B cell (primary cell): ENCODE results near the gene STUM. TPM values are rescaled to one million over a fixed set of nuclear protein-coding genes. Genes with fewer than 3 reads are reported as not detected.
A peak's percentile ranks its signal among the peaks of the same experiment; 100 is the strongest.

Experiments
- ATAC-seq: fragments of 200-7000 bp; cut with Tn5 transposase; one replicate; pipeline ENCODE4 v1.10.0; 2021; ENCODE audit warnings: low read depth, mild to moderate bottlenecking, moderate number of reproducible peaks, moderate library complexity
- CTCF ChIA-PET: fragments of 350-600 bp; sonication (Branson Sonifier 250); formaldehyde crosslinking; loops from one replicate; lab custom pipeline; 2021; ENCODE audit warnings: antibody characterized with exemption, inconsistent platforms; lab: Charles Lee
- POLR2A ChIA-PET: fragments of 350-600 bp; sonication (Branson Sonifier 250); formaldehyde crosslinking; loops from one replicate; lab custom pipeline; 2021; ENCODE audit warnings: antibody characterized with exemption; lab: Charles Lee
- DNase-seq: peaks from one replicate; pipeline ENCODE4 v3.0.0; 2013
- H2AFZ ChIP-seq: 2 replicates; pipeline ENCODE4 v1.6.1; 2012; ENCODE audit warnings: mild to moderate bottlenecking, low read depth, low read length; ENCODE audit not compliant: insufficient read depth, poor library complexity, severe bottlenecking
- H3K27ac ChIP-seq, 2 donors: 1 replicate in 1 of 2; 2 replicates in 1 of 2; pipeline ENCODE4 v1.5.1; 2012 to 2013; ENCODE audit warnings: low read length in 2 of 2, mild to moderate bottlenecking in 2 of 2, moderate library complexity in 1 of 2
- H3K27me3 ChIP-seq, 4 experiments: fragments of 200-600 bp in 1 of 4; sonication (generic) in 1 of 4; replicated peaks in 1 of 4; 1 replicate in 2 of 4; 2 replicates in 2 of 4; pipeline versions ENCODE4 v1.6.1 to v1.7.0; 2013 to 2016; ENCODE audit warnings: low read length in 3 of 4, mild to moderate bottlenecking in 2 of 4, mixed read lengths in 1 of 4, moderate library complexity in 1 of 4; ENCODE audit not compliant: insufficient read depth in 4 of 4, control insufficient read depth in 3 of 4; ENCODE audit errors: control extremely low read depth in 1 of 4
- H3K36me3 ChIP-seq, 2 experiments: replicated peaks in 1 of 2; 1 replicate in 1 of 2; 2 replicates in 1 of 2; pipeline versions ENCODE4 v1.6.1 to v1.7.1; 2013; ENCODE audit warnings: low read length in 1 of 2; ENCODE audit not compliant: insufficient read depth in 2 of 2, control insufficient read depth in 1 of 2; ENCODE audit errors: control extremely low read depth in 1 of 2, extremely low read depth in 1 of 2
- H3K4me1 ChIP-seq, 2 donors: fragments of 200-600 bp in 1 of 2; sonication (generic) in 1 of 2; 1 replicate in 1 of 2; 2 replicates in 1 of 2; pipeline versions ENCODE4 v1.5.1 to v1.6.1; 2013 to 2017; ENCODE audit warnings: low read length in 2 of 2; ENCODE audit not compliant: control insufficient read depth in 2 of 2, insufficient read depth in 2 of 2
- H3K4me2 ChIP-seq: replicated peaks from 2 replicates; pipeline ENCODE3; 2012; ENCODE audit warnings: mild to moderate bottlenecking, low read depth, low read length; ENCODE audit not compliant: poor library complexity, severe bottlenecking
- H3K4me3 ChIP-seq, 5 experiments: fragments of 200-600 bp in 1 of 5; sonication (generic) in 1 of 5; 1 replicate in 3 of 5; 2 replicates in 2 of 5; pipeline versions ENCODE4 v1.5.1 to v1.7.0; 2011 to 2016; ENCODE audit warnings: low read length in 4 of 5, mild to moderate bottlenecking in 4 of 5, low read depth in 2 of 5, control low read depth in 1 of 5, moderate library complexity in 1 of 5; ENCODE audit not compliant: insufficient read depth in 1 of 5; ENCODE audit errors: control extremely low read depth in 1 of 5, extremely low read depth in 1 of 5
- H3K79me2 ChIP-seq: fragments of 200-600 bp; sonication (generic); one replicate; pipeline ENCODE4 v1.6.0; 2016; ENCODE audit warnings: low read length; ENCODE audit not compliant: control insufficient read depth, insufficient read depth
- H3K9ac ChIP-seq: fragments of 200-600 bp; sonication (generic); 2 replicates; pipeline ENCODE4 v1.6.1; 2017; ENCODE audit warnings: mild to moderate bottlenecking, low read length, moderate library complexity
- H3K9me3 ChIP-seq, 3 donors: one replicate each; pipeline versions ENCODE4 v1.6.1 to v1.7.1; 2013; ENCODE audit warnings: low read length in 2 of 3; ENCODE audit not compliant: control insufficient read depth in 2 of 3, insufficient read depth in 1 of 3; ENCODE audit errors: control extremely low read depth in 1 of 3
- H4K20me1 ChIP-seq: 2 replicates; pipeline ENCODE4 v1.6.0; 2012; ENCODE audit warnings: mild to moderate bottlenecking, low read length; ENCODE audit not compliant: insufficient read depth, control insufficient read depth, poor library complexity, severe bottlenecking
- H3K27ac Mint-ChIP-seq: one replicate; pipeline ENCODE4 v1.8.0; 2021; ENCODE audit warnings: mixed read lengths
- H3K27me3 Mint-ChIP-seq: one replicate; pipeline ENCODE4 v1.8.0; 2021; ENCODE audit warnings: mixed read lengths
- H3K4me1 Mint-ChIP-seq: one replicate; pipeline ENCODE4 v1.8.0; 2021; ENCODE audit warnings: mixed read lengths
- H3K4me3 Mint-ChIP-seq: one replicate; pipeline ENCODE4 v1.8.0; 2021; ENCODE audit warnings: mixed read lengths
- H3K9me3 Mint-ChIP-seq: one replicate; pipeline ENCODE4 v1.8.0; 2022; ENCODE audit warnings: mixed read lengths; ENCODE audit not compliant: insufficient read depth
- EZH2 ChIP-seq: IDR thresholded peaks from 2 replicates; pipeline ENCODE4 v1.6.1; 2012; ENCODE audit warnings: borderline replicate concordance, low read depth, mild to moderate bottlenecking, moderate library complexity, low read length; ENCODE audit not compliant: insufficient read depth, poor library complexity, severe bottlenecking
- WGBS: methylation state at CpG from one replicate; pipeline ENCODE4 v1.1.5; 2013; ENCODE audit warnings: missing lambda C conversion rate; ENCODE audit not compliant: insufficient coverage; 5-methylcytosine and 5-hydroxymethylcytosine counted together
- intact Hi-C: fragments of 100-400 bp; cut with micrococcal nuclease; formaldehyde crosslinking; loops from one replicate; pipeline ENCODE4 v1.10.0; 2022
- polyA plus RNA-seq: library from polyadenylated mRNA; depleted of rRNA; stranded (reverse); fragments of >200 nt; gene quantifications from 2 replicates; pipeline ENCODE4 v1.2.3, GENCODE V29; 2012
- total RNA-seq, 2 donors: library from RNA; stranded (reverse); fragments of 120-200 nt in 1 of 2; gene quantifications; 1 replicate in 1 of 2; 2 replicates in 1 of 2; pipeline versions ENCODE4 v1.2.3 to v1.2.4, GENCODE V29; 2013 to 2022
- TF ChIP-seq, protein P1 (sequence below): fragments of 200-600 bp; IDR thresholded peaks from one replicate; pipeline ENCODE4 v1.8.0; 2022; ENCODE audit warnings: antibody characterized with exemption, mild to moderate bottlenecking

Gene STUM
- total and polyA plus RNA-seq, 2 donors (not counting 1 experiment from before 2014, with no cell fraction given) = 0.12 to 0.69 TPM

DNA sequence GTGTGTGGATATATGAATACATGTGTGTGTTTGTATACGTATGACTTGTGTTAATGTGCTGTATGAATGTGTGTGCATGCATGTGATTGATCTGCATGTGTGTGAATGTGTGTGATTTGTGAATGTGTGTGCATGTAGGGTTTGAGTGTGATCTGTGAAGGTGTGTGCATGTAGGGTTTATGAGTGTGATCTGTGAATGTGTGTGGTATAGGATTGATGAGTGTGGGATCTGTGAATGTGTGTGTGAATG lies 88.2 kb downstream of the STUM start:
- ChIA-PET CTCF (interaction anchor here (0.5 to 16.3 kb wide), 3 partner anchors 10 to 190 kb away, joined by 4 to 278 read pairs (median 14); no protein-coding TSS in a partner anchor), POLR2A (no interaction called here)
- no peaks in the 10 kb centered on the region for H3K27me3 ChIP-seq
- no peak overlapping the region for H3K27ac ChIP-seq
- no peak overlapping the region for H3K4me3 Mint-ChIP-seq
- peaks cover 75% of the 10 kb centered on the region for H3K4me1 Mint-ChIP-seq
- H3K9me3 Mint-ChIP-seq = no peaks in the 10 kb centered on the region
- no peak for ATAC-seq
- no peak overlapping the region for H2AFZ ChIP-seq
- H3K36me3 ChIP-seq = peaks cover 0 to 66% of the 10 kb centered on the region in 2 experiments
- no peak overlapping the region for H3K9ac ChIP-seq
- H3K27ac Mint-ChIP-seq = peak overlapping the region; percentile 32
- H4K20me1 ChIP-seq = peaks cover 8% of the 10 kb centered on the region
- no peaks in the 10 kb centered on the region for H3K27me3 Mint-ChIP-seq
- no peak overlapping the region for H3K4me2 ChIP-seq
- WGBS = 94% methylated on average over 1 of the region's 1 CpG
- intact Hi-C loops = no loop called here
- peaks cover 50 to 79% of the 10 kb centered on the region in 2 donors for H3K4me1 ChIP-seq
- no peak for DNase-seq
- no peak for TF ChIP-seq EZH2
- TF ChIP-seq, protein P1, sequence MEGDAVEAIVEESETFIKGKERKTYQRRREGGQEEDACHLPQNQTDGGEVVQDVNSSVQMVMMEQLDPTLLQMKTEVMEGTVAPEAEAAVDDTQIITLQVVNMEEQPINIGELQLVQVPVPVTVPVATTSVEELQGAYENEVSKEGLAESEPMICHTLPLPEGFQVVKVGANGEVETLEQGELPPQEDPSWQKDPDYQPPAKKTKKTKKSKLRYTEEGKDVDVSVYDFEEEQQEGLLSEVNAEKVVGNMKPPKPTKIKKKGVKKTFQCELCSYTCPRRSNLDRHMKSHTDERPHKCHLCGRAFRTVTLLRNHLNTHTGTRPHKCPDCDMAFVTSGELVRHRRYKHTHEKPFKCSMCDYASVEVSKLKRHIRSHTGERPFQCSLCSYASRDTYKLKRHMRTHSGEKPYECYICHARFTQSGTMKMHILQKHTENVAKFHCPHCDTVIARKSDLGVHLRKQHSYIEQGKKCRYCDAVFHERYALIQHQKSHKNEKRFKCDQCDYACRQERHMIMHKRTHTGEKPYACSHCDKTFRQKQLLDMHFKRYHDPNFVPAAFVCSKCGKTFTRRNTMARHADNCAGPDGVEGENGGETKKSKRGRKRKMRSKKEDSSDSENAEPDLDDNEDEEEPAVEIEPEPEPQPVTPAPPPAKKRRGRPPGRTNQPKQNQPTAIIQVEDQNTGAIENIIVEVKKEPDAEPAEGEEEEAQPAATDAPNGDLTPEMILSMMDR = no peak
- H3K9me3 ChIP-seq = no peaks in the 10 kb centered on the region
- H3K4me3 ChIP-seq = no peak overlapping the region
- H3K79me2 ChIP-seq = no peaks in the 10 kb centered on the region

DNA sequence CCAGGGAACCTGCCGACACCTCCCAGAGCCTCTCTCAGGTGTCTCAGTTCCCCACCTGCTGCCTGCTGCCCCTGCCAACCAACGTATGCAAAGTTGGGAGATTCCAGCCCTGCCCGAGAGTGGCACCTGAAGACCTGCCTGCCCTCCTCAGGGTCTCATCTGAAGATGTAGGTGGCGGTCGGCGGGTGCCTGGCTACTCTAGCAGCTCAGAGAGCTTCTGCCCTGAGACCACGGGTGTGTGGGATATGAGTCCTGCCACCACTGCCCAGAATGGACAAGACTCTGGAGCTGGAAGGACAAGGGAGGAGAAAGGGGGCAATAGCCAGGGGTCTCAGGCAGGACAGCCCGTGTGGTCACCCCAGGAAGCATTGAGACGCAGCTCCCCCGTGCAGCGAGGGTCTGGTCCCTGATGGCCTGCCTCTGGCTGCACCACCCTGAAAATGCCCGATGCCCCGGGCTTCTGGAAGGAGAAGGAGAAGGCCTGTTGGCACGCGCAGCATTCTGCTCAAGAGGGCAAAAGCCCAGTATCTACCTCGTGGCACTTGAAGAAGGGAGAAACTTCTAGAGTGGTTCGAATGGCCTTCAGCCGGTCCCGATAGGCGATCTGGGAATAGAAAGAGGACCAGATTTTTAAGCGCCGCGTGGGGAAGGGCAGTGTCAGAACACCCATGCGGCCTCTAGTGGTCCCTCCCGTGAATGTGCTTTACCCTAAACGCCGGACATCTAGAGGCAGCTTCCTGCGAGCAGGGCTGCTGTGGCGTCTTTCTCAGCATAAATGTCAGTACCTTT lies 88.8 kb downstream of the STUM start:
- H3K4me1 Mint-ChIP-seq = peaks cover 75% of the 10 kb centered on the region
- Histone ChIP-seq H3K4me1 (peaks cover 45 to 76% of the 10 kb centered on the region in 2 donors), H3K4me2 (no peak overlapping the region), H3K9me3 (no peaks in the 10 kb centered on the region), H3K36me3 (peaks cover 0 to 67% of the 10 kb centered on the region in 2 experiments), H3K27me3 (no peaks in the 10 kb centered on the region), H3K79me2 (peaks cover 5% of the 10 kb centered on the region), H3K9ac (no peak overlapping the region), H3K27ac (no peak overlapping the region), H2AFZ (no peak overlapping the region), H4K20me1 (peaks cover 8% of the 10 kb centered on the region), H3K4me3 (no peak overlapping the region)
- peak overlapping the region; percentile 32 for H3K27ac Mint-ChIP-seq
- H3K27me3 Mint-ChIP-seq = no peaks in the 10 kb centered on the region
- no peak for ATAC-seq
- DNase-seq = peak; percentile 10
- no peaks in the 10 kb centered on the region for H3K9me3 Mint-ChIP-seq
- ChIA-PET POLR2A (interaction anchor here (1.1 to 1.2 kb wide), 2 partner anchors 23 to 50 kb away, joined by 3 to 4 read pairs; no protein-coding TSS in a partner anchor), CTCF (interaction anchor here (0.5 to 16.3 kb wide), 8 partner anchors 8 to 189 kb away, joined by 3 to 278 read pairs (median 4); no protein-coding TSS in a partner anchor)
- intact Hi-C loops = no loop called here
- 87% methylated on average over 25 of the region's 29 CpGs for WGBS
- TF ChIP-seq, protein P1 = no peak
- TF ChIP-seq EZH2 = no peak
- H3K4me3 Mint-ChIP-seq = no peak overlapping the region
